Omental fat pad (tissue), 4 donors: ENCODE measurements around the gene NHLH2. TPM values are rescaled to one million over a fixed set of nuclear protein-coding genes. Genes with fewer than 3 reads are reported as not detected.

Source experiments
- ATAC-seq: fragments of 150-250 bp; one replicate; pipeline ENCODE4 v1.9.1; 2016; ENCODE audit warnings: mild to moderate bottlenecking, moderate library complexity; ENCODE audit not compliant: low FRiP score
- DNase-seq: peaks from one replicate; pipeline ENCODE4 v3.0.0-alpha.2; 2019; ENCODE audit warnings: low spot score
- CTCF ChIP-seq, 3 donors: fragments of 450-650 bp; IDR thresholded peaks; one replicate each; pipeline ENCODE4 v1.5.1; 2016 to 2017; ENCODE audit warnings: antibody characterized with exemption in 3 of 3, mild to moderate bottlenecking in 3 of 3, moderate library complexity in 2 of 3
- total RNA-seq, 4 donors: library from RNA; depleted of rRNA; stranded (reverse); fragments of >200 nt; gene quantifications; one replicate each; pipeline ENCODE4 v1.1.0, GENCODE V29; 2016

NHLH2 gene
- total RNA-seq, 4 donors from 2014 or later: not detected

- ATAC-seq (no peak), DNase-seq (no peak)
- no peak for TF ChIP-seq CTCF (IDR thresholded peaks at IDR 0.05)
These were observed 21.5 kb upstream of the NHLH2 start for GRCh38 chr1:115862403-115862802.

- DNase-seq (no peak), ATAC-seq (no peak)
These were observed 13.1 kb upstream of the NHLH2 start for GRCh38 chr1:115854005-115854404.

GRCh38 chr1:115850937-115851336 is 10.0 kb upstream of the NHLH2 start:
- no peak for TF ChIP-seq CTCF (IDR thresholded peaks at IDR 0.05)
- DNase-seq (no peak), ATAC-seq (no peak)

More at GRCh38 chr1:115854005-115854404, 13.1 kb upstream of the NHLH2 start:
- no peak for TF ChIP-seq CTCF (IDR thresholded peaks at IDR 0.05)

GRCh38 chr1:115847787-115848186 is 6.9 kb upstream of the NHLH2 start:
- TF ChIP-seq CTCF (IDR thresholded peaks at IDR 0.05): no peak
- ATAC-seq: no peak
- DNase-seq: no peak

- no peak for ATAC-seq
- TF ChIP-seq CTCF (IDR thresholded peaks at IDR 0.05): no peak
- no peak for DNase-seq
These were observed 2.0 kb upstream of the NHLH2 start for GRCh38 chr1:115842948-115843347.

GRCh38 chr1:115839679-115840237 is 1.2 kb downstream of the NHLH2 start:
- no peak for ATAC-seq
- no peak for TF ChIP-seq CTCF (IDR thresholded peaks at IDR 0.05)
- DNase-seq: no peak

GRCh38 chr1:115839029-115839678 is 1.8 kb downstream of the NHLH2 start:
- ATAC-seq (no peak), DNase-seq (no peak)
- no peak for TF ChIP-seq CTCF (IDR thresholded peaks at IDR 0.05)
